ENCODE data around the gene SERPINA12. TPM values are rescaled to one million over a fixed set of nuclear protein-coding genes. Genes with fewer than 3 reads are reported as not detected.

Gene SERPINA12
- total RNA-seq, 1 experiment from 2014 or later = not detected

GRCh38 chr14:94480809-94481208 is 28.5 kb downstream of the SERPINA12 start:
- POLR2A ChIA-PET = no interaction called here
- H3K4me1 Mint-ChIP-seq = peaks cover 4% of the 10 kb centered on the region
- H3K9me3 Mint-ChIP-seq = peaks cover 26% of the 10 kb centered on the region
- H3K27ac Mint-ChIP-seq = no peak overlapping the region
- peaks cover 16% of the 10 kb centered on the region for H3K36me3 Mint-ChIP-seq
- no peak for TF ChIP-seq SMAD4 (CRISPR knock-in tag; IDR thresholded peaks at IDR 0.05)
- no peak for TF ChIP-seq ZNF232 (CRISPR knock-in tag; IDR thresholded peaks at IDR 0.05)
- no peak for TF ChIP-seq JAZF1 (CRISPR knock-in tag; IDR thresholded peaks at IDR 0.05)
- no peak for TF ChIP-seq NFYB (CRISPR knock-in tag; conservative IDR thresholded peaks at IDR 0.05; ENCODE audit: low read depth)
- no peak for TF ChIP-seq ZNF671 (CRISPR knock-in tag; IDR thresholded peaks at IDR 0.05)
- TF ChIP-seq ETV6 (CRISPR knock-in tag; IDR thresholded peaks at IDR 0.05) = no peak
- DNase-seq (ENCODE audit: low spot score) = no peak
- no peak for ATAC-seq
- H3K27me3 Mint-ChIP-seq (ENCODE audit: low read depth) = peaks cover 7% of the 10 kb centered on the region; the same call in 1 of the 2 replicates
- H3K4me3 Mint-ChIP-seq = no peak overlapping the region
- CTCF ChIA-PET = interaction anchor here (1.3 kb wide), 1 partner anchor 47 kb away, joined by 3 read pairs; no protein-coding TSS in a partner anchor

GRCh38 chr14:94478420-94478819 is 30.8 kb downstream of the SERPINA12 start:
- TF ChIP-seq CBFB (CRISPR knock-in tag; IDR thresholded peaks at IDR 0.05; ENCODE audit: low read depth) (no peak), ZNF671 (CRISPR knock-in tag; IDR thresholded peaks at IDR 0.05) (no peak), GTF2I (CRISPR knock-in tag; conservative IDR thresholded peaks at IDR 0.05) (no peak), SMAD4 (CRISPR knock-in tag; IDR thresholded peaks at IDR 0.05) (no peak), MYBL2 (CRISPR knock-in tag; IDR thresholded peaks at IDR 0.05) (no peak)
- TF ChIP-seq, protein P1, sequence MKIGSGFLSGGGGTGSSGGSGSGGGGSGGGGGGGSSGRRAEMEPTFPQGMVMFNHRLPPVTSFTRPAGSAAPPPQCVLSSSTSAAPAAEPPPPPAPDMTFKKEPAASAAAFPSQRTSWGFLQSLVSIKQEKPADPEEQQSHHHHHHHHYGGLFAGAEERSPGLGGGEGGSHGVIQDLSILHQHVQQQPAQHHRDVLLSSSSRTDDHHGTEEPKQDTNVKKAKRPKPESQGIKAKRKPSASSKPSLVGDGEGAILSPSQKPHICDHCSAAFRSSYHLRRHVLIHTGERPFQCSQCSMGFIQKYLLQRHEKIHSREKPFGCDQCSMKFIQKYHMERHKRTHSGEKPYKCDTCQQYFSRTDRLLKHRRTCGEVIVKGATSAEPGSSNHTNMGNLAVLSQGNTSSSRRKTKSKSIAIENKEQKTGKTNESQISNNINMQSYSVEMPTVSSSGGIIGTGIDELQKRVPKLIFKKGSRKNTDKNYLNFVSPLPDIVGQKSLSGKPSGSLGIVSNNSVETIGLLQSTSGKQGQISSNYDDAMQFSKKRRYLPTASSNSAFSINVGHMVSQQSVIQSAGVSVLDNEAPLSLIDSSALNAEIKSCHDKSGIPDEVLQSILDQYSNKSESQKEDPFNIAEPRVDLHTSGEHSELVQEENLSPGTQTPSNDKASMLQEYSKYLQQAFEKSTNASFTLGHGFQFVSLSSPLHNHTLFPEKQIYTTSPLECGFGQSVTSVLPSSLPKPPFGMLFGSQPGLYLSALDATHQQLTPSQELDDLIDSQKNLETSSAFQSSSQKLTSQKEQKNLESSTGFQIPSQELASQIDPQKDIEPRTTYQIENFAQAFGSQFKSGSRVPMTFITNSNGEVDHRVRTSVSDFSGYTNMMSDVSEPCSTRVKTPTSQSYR (CRISPR knock-in tag; IDR thresholded peaks at IDR 0.05) = no peak
- TF ChIP-seq, protein P2, sequence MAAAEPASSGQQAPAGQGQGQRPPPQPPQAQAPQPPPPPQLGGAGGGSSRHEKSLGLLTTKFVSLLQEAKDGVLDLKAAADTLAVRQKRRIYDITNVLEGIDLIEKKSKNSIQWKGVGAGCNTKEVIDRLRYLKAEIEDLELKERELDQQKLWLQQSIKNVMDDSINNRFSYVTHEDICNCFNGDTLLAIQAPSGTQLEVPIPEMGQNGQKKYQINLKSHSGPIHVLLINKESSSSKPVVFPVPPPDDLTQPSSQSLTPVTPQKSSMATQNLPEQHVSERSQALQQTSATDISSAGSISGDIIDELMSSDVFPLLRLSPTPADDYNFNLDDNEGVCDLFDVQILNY (CRISPR knock-in tag; IDR thresholded peaks at IDR 0.05) = no peak
- Mint-ChIP-seq H3K27me3 (ENCODE audit: low read depth) (peaks cover 7% of the 10 kb centered on the region; the same call in 1 of the 2 replicates), H3K4me3 (no peak overlapping the region), H3K9me3 (peaks cover 26% of the 10 kb centered on the region), H3K27ac (no peak overlapping the region), H3K4me1 (no peaks in the 10 kb centered on the region), H3K36me3 (peaks cover 16% of the 10 kb centered on the region)
- ChIA-PET POLR2A (no interaction called here), CTCF (interaction anchor here (6.8 kb wide), 1 partner anchor 8 kb away, joined by 61 read pairs; no protein-coding TSS in a partner anchor)
- ATAC-seq (no peak), DNase-seq (ENCODE audit: low spot score) (no peak)

DNA sequence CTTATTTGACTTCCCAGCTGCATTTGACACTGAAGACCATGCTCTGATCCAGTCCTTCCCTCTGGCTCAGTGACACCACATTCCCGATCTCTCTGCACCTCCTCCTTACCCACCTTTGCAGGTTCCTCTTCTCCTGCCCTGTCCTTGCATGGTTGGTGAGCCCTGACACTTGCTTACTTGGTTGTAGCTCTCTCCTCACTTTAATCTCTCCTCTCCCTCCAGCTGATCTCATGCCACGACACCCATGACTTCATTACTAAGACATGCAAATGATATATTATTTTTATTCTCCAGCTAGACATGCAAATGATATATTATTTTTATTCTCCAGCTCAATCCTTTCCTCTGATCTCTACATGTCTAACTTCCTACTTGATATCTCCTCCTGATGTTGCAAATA is 33.2 kb downstream of the SERPINA12 start, which contains the start of gene SERPINA9:
SERPINA9 (minus strand) TSS at position 175 of the 400 bp plus-strand sequence. CDS start 6,357 bp downstream, outside the sequence.
- CTCF ChIA-PET = interaction anchor here (1.6 to 6.8 kb wide), 3 partner anchors 10 to 69 kb away, joined by 3 to 61 read pairs (median 6); no protein-coding TSS in a partner anchor
- no peak for DNase-seq (ENCODE audit: low spot score)
- POLR2A ChIA-PET = no interaction called here
- H3K9me3 Mint-ChIP-seq = peaks cover 26% of the 10 kb centered on the region
- H3K36me3 Mint-ChIP-seq = peaks cover 16% of the 10 kb centered on the region
- no peak within 1 kb of the TSS for H3K27ac Mint-ChIP-seq
- no peak for ATAC-seq
- H3K4me1 Mint-ChIP-seq = no peaks in the 10 kb centered on the region
- peaks cover 7% of the 10 kb centered on the region; the same call in 1 of the 2 replicates for H3K27me3 Mint-ChIP-seq (ENCODE audit: low read depth)
- no peak within 1 kb of the TSS for H3K4me3 Mint-ChIP-seq
- no peak for TF ChIP-seq TEAD1 (CRISPR knock-in tag; IDR thresholded peaks at IDR 0.05)
- TF ChIP-seq, protein P3, sequence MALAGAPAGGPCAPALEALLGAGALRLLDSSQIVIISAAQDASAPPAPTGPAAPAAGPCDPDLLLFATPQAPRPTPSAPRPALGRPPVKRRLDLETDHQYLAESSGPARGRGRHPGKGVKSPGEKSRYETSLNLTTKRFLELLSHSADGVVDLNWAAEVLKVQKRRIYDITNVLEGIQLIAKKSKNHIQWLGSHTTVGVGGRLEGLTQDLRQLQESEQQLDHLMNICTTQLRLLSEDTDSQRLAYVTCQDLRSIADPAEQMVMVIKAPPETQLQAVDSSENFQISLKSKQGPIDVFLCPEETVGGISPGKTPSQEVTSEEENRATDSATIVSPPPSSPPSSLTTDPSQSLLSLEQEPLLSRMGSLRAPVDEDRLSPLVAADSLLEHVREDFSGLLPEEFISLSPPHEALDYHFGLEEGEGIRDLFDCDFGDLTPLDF (CRISPR knock-in tag; IDR thresholded peaks at IDR 0.05) = no peak
- TF ChIP-seq, protein P4, sequence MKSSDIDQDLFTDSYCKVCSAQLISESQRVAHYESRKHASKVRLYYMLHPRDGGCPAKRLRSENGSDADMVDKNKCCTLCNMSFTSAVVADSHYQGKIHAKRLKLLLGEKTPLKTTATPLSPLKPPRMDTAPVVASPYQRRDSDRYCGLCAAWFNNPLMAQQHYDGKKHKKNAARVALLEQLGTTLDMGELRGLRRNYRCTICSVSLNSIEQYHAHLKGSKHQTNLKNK (CRISPR knock-in tag; IDR thresholded peaks at IDR 0.05) = no peak
- no peak for TF ChIP-seq ATF3 (CRISPR knock-in tag; conservative IDR thresholded peaks at IDR 0.05)
- TF ChIP-seq, protein P5, sequence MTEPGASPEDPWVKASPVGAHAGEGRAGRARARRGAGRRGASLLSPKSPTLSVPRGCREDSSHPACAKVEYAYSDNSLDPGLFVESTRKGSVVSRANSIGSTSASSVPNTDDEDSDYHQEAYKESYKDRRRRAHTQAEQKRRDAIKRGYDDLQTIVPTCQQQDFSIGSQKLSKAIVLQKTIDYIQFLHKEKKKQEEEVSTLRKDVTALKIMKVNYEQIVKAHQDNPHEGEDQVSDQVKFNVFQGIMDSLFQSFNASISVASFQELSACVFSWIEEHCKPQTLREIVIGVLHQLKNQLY (CRISPR knock-in tag; IDR thresholded peaks at IDR 0.05) = no peak
- TF ChIP-seq NFATC4 (CRISPR knock-in tag; IDR thresholded peaks at IDR 0.05) = no peak
- TF ChIP-seq GTF2I (CRISPR knock-in tag; conservative IDR thresholded peaks at IDR 0.05) = no peak
- TF ChIP-seq ZSCAN18 (CRISPR knock-in tag; IDR thresholded peaks at IDR 0.05) = no peak
- no peak for TF ChIP-seq OVOL2 (CRISPR knock-in tag; IDR thresholded peaks at IDR 0.05; ENCODE audit: borderline replicate concordance)
- no peak for TF ChIP-seq FOXP1 (CRISPR knock-in tag; IDR thresholded peaks at IDR 0.05; ENCODE audit: borderline replicate concordance)
- no peak for TF ChIP-seq IRF2 (CRISPR knock-in tag; IDR thresholded peaks at IDR 0.05; ENCODE audit: borderline replicate concordance, low read depth)
- TF ChIP-seq, protein P6, sequence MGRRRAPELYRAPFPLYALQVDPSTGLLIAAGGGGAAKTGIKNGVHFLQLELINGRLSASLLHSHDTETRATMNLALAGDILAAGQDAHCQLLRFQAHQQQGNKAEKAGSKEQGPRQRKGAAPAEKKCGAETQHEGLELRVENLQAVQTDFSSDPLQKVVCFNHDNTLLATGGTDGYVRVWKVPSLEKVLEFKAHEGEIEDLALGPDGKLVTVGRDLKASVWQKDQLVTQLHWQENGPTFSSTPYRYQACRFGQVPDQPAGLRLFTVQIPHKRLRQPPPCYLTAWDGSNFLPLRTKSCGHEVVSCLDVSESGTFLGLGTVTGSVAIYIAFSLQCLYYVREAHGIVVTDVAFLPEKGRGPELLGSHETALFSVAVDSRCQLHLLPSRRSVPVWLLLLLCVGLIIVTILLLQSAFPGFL (CRISPR knock-in tag; IDR thresholded peaks at IDR 0.05; ENCODE audit: borderline replicate concordance) = no peak
- TF ChIP-seq ESRRA (CRISPR knock-in tag; IDR thresholded peaks at IDR 0.05; ENCODE audit: borderline replicate concordance) = no peak
- TF ChIP-seq ZNF396 (CRISPR knock-in tag; IDR thresholded peaks at IDR 0.05; ENCODE audit: borderline replicate concordance) = no peak
